GM20000 (cell line): ENCODE results near the gene TRPV6.

Experiments
- DNase-seq: peaks from one replicate; pipeline ENCODE4 v3.0.0; 2012; ENCODE audit warnings: low spot score
- TF ChIP-seq, protein P1 (sequence below): IDR thresholded peaks from 2 replicates; pipeline ENCODE4 v1.5.1; 2012; ENCODE audit warnings: mild to moderate bottlenecking, control low read depth; ENCODE audit errors: extremely low read depth, missing control alignments

Gene TRPV6

GRCh38 chr7:142851269-142851668 lies 34.3 kb downstream of the TRPV6 start:
- TF ChIP-seq, protein P1, sequence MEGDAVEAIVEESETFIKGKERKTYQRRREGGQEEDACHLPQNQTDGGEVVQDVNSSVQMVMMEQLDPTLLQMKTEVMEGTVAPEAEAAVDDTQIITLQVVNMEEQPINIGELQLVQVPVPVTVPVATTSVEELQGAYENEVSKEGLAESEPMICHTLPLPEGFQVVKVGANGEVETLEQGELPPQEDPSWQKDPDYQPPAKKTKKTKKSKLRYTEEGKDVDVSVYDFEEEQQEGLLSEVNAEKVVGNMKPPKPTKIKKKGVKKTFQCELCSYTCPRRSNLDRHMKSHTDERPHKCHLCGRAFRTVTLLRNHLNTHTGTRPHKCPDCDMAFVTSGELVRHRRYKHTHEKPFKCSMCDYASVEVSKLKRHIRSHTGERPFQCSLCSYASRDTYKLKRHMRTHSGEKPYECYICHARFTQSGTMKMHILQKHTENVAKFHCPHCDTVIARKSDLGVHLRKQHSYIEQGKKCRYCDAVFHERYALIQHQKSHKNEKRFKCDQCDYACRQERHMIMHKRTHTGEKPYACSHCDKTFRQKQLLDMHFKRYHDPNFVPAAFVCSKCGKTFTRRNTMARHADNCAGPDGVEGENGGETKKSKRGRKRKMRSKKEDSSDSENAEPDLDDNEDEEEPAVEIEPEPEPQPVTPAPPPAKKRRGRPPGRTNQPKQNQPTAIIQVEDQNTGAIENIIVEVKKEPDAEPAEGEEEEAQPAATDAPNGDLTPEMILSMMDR, result no peak
- no peak for DNase-seq

DNA sequence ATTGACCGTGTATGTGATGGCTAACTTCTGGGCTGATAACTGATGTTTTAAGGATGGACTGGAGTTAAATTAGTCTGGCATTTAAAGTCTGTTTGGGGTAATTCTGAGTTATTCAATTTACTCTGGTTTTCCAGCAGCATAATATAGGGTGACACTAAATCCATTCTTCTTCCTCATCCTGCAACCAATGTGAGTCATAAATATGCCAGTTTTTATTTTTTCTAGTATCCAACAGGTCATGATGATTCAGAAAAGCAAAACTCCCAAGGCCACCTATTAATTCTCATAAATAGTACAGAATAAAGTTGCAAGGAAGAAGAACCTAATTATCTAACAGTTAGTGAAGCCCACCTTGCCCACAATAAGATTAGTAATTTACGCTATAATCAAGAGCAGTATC lies 38.2 kb downstream of the TRPV6 start:
- TF ChIP-seq, protein P1, result no peak
- DNase-seq, result no peak

- TF ChIP-seq, protein P1, result no peak
- DNase-seq, result no peak
Measured at GRCh38 chr7:142842251-142842766, 43.2 kb downstream of the TRPV6 start.

- DNase-seq, result no peak
- TF ChIP-seq, protein P1, result no peak
Measured at GRCh38 chr7:142838461-142839213, 46.9 kb downstream of the TRPV6 start.

DNA sequence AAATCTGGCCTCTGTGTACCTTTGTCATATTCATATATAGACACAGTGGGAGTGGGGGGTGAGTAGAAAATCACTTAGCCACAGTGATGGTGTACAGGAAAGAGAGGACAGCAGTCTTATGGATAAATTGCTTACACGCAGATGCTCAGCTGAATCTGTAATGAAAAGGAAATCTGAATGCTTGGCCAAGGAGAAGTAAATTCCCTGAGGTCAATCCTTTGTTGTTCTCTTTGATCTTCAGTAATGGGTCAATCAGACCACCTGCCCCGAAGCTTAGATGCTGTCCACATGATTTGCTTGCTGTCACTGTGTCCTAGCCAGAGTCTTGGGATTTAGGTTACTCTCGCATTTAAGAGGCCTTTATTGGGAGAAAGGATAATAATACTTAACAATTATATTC lies 49.1 kb downstream of the TRPV6 start:
- TF ChIP-seq, protein P1, result no peak
- no peak for DNase-seq

- TF ChIP-seq, protein P1, result no peak
- DNase-seq, result no peak
Measured at GRCh38 chr7:142835487-142835886, 50.1 kb downstream of the TRPV6 start.

DNA sequence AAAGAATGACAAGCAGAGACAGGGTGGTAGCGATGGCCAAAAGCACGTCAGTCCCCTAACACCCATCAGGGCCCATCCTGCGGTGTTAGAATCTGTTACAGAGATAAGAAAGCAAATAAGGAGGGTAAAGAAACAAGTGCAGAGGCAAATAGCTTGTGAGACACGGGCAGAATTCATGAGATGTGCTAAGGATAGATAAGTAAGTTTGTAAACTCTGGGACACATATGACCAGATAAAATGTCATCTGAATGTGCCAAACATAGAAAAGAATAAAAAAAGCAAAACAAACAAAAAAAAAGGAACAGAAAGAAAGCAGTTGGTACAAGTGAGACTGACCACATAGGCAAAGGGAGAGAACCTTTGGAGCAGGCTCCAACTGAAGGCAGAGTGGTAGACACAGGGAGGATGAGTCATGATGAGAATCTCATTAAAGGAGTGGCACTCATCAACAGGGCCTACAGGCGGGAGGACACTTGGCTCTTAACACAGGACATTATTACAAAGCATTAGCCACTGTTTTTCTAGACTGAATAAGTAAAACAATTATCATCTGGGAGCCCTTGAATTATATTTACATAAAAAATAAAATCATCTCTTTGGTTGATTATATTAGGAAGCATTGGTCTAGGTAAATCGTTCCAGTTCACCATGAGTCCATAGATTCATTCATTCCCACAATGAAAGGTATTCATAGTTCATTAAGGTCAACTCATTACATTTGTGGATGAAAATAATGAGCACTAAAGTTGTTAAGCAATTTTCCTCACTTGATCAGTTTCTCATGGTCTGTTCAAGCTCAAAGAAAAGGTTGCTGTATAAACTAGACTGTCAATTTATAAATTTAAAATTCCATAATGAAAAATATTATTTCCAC lies 52.1 kb downstream of the TRPV6 start:
- DNase-seq, result no peak
- TF ChIP-seq, protein P1, result no peak
